ENCODE measurements around the gene DKK1.

DNA sequence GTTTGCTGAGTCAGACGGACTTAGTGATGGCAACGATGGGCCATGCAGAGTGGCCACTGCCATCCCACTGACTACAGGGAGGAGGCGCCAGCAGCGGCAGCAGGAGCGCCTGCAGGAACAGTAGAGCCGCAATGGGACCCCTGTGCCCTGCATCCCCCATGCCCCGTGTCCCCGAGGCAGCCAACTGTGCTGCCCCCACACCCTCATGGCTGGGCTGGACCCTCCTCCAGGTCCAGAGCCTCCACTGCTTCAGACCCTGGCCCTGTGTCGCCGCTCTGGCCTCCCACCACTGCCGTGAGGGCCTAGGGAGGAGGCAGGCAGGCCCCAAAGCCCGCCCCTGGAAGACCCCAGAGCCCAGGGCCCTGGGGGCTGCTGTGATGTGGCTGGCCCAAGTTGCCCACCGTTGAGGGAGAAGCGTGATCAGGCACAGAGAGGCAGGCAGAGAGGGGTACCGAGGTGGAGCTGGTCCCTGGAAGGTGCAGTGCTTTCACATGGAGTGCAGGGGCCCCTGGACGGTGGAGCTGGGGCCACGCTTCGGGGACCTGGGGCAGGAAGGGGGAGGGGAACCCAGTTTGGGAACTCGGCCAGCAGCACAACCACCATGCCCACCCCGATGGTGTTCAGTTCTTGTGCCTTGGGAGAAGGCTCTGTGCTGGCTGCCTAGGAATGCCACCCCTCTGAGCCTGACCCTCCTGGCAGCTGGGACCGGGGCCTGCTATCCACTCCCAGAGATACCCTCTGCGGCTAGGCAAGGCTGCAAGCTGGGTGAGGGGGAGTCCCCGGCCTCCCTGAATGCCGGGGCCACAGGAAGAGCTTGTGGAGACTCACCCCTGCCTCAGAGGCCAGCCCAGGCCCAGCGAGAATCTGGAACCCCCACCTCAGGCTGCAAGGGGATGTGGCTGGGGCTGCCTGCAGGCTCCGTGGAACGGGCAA is 32.6 kb downstream of the DKK1 start:
- no peak for TF ChIP-seq POLR2A (IDR thresholded peaks at IDR 0.05)
- TF ChIP-seq, protein P1, sequence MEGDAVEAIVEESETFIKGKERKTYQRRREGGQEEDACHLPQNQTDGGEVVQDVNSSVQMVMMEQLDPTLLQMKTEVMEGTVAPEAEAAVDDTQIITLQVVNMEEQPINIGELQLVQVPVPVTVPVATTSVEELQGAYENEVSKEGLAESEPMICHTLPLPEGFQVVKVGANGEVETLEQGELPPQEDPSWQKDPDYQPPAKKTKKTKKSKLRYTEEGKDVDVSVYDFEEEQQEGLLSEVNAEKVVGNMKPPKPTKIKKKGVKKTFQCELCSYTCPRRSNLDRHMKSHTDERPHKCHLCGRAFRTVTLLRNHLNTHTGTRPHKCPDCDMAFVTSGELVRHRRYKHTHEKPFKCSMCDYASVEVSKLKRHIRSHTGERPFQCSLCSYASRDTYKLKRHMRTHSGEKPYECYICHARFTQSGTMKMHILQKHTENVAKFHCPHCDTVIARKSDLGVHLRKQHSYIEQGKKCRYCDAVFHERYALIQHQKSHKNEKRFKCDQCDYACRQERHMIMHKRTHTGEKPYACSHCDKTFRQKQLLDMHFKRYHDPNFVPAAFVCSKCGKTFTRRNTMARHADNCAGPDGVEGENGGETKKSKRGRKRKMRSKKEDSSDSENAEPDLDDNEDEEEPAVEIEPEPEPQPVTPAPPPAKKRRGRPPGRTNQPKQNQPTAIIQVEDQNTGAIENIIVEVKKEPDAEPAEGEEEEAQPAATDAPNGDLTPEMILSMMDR (IDR thresholded peaks at IDR 0.05): no peak
- TF ChIP-seq EP300 (IDR thresholded peaks at IDR 0.05): no peak

Measured in tibial nerve (tissue), 4 donors.